Gastroesophageal sphincter (tissue), 4 donors: ENCODE results near the gene MACROD2. TPM values are rescaled to one million over a fixed set of nuclear protein-coding genes. Genes with fewer than 3 reads are reported as not detected.

ENCODE experiments used
- ATAC-seq: fragments of 150-250 bp; one replicate; pipeline ENCODE4 v1.9.1; 2016; ENCODE audit warnings: mild to moderate bottlenecking, moderate library complexity
- H3K27ac ChIP-seq, 4 donors: fragments of 200-600 bp; sonication (generic) in 3 of 4; 1 replicate in 3 of 4; 2 replicates in 1 of 4; pipeline ENCODE4 v1.5.1; 2016 to 2019
- H3K27me3 ChIP-seq: fragments of 200-600 bp; sonication (generic); one replicate; pipeline ENCODE4 v1.5.1; 2019
- H3K36me3 ChIP-seq, 2 donors: fragments of 200-600 bp; sonication (generic); one replicate each; pipeline ENCODE4 v1.5.1; 2019; ENCODE audit warnings: control low read depth in 1 of 2
- H3K4me1 ChIP-seq, 3 donors: fragments of 200-600 bp; sonication (generic); 1 replicate in 2 of 3; 2 replicates in 1 of 3; pipeline ENCODE4 v1.5.1; 2016 to 2019; ENCODE audit warnings: control low read depth in 2 of 3
- H3K4me3 ChIP-seq, 2 donors: fragments of 200-600 bp; sonication (generic); one replicate each; pipeline ENCODE4 v1.5.1; 2019; ENCODE audit warnings: mild to moderate bottlenecking in 1 of 2, moderate library complexity in 1 of 2
- H3K9me3 ChIP-seq, 3 donors: fragments of 200-600 bp; sonication (generic); one replicate each; pipeline ENCODE4 v1.5.1; 2017 to 2019; ENCODE audit warnings: control low read depth in 2 of 3
- CTCF ChIP-seq, 4 experiments: fragments of 200-600 bp in 2 of 4; fragments of 450-650 bp in 2 of 4; sonication (generic) in 1 of 4; IDR thresholded peaks; one replicate each; pipeline ENCODE4 v1.5.1; 2017 to 2019; ENCODE audit warnings: antibody characterized with exemption in 4 of 4, mild to moderate bottlenecking in 2 of 4, moderate library complexity in 2 of 4
- EP300 ChIP-seq: sonication (generic); formaldehyde crosslinking; IDR thresholded peaks from one replicate; pipeline ENCODE4 v1.6.1; 2017; ENCODE audit warnings: antibody characterized with exemption, mild to moderate bottlenecking
- POLR2A ChIP-seq, 2 donors: fragments of 450-650 bp; IDR thresholded peaks; one replicate each; pipeline ENCODE4 v1.6.1; 2017; ENCODE audit warnings: antibody characterized with exemption in 2 of 2, mild to moderate bottlenecking in 2 of 2, moderate library complexity in 1 of 2
- POLR2AphosphoS5 ChIP-seq: sonication (generic); formaldehyde crosslinking; IDR thresholded peaks from one replicate; pipeline ENCODE4 v1.6.1; 2017; ENCODE audit warnings: antibody characterized with exemption
- WGBS, 2 donors: methylation state at CpG; one replicate each; pipeline ENCODE4 v1.1.5; 2018; ENCODE audit warnings: low coverage in 1 of 2; 5-methylcytosine and 5-hydroxymethylcytosine counted together
- total RNA-seq, 4 donors: library from RNA; depleted of rRNA; stranded (reverse); fragments of >200 nt; gene quantifications; one replicate each; pipeline ENCODE4 v1.1.0, GENCODE V29; 2016

Gene MACROD2
- total RNA-seq, 4 donors from 2014 or later: 4.0 to 12.1 (median 7.4) TPM

GRCh38 chr20:15449061-15449460 lies 1453.7 kb downstream of the MACROD2 start:
- Histone ChIP-seq H3K9me3 (no peaks in the 10 kb centered on the region), H3K36me3 (no peaks in the 10 kb centered on the region), H3K27me3 (no peaks in the 10 kb centered on the region), H3K4me1 (no peaks in the 10 kb centered on the region), H3K4me3 (no peak overlapping the region), H3K27ac (no peak overlapping the region)
- 92 to 95% methylated on average over 4 of the region's 4 CpGs for WGBS, 2 donors
- TF ChIP-seq EP300: no peak
- no peak for TF ChIP-seq POLR2AphosphoS5
- TF ChIP-seq POLR2A (IDR thresholded peaks at IDR 0.05): no peak
- TF ChIP-seq CTCF (IDR thresholded peaks at IDR 0.05): no peak
- no peak for ATAC-seq

GRCh38 chr20:15451241-15451640 lies 1455.9 kb downstream of the MACROD2 start:
- whole genome bisulfite sequencing, 2 donors: 70 to 76% methylated on average over 2 of the region's 2 CpGs
- Histone ChIP-seq H3K9me3 (no peaks in the 10 kb centered on the region), H3K36me3 (no peaks in the 10 kb centered on the region), H3K4me1 (no peaks in the 10 kb centered on the region), H3K27me3 (no peaks in the 10 kb centered on the region), H3K27ac (no peak overlapping the region), H3K4me3 (no peak overlapping the region)
- no peak for ATAC-seq
- TF ChIP-seq POLR2A (IDR thresholded peaks at IDR 0.05) (no peak), EP300 (no peak), POLR2AphosphoS5 (no peak), CTCF (IDR thresholded peaks at IDR 0.05) (no peak)

- 53 to 69% methylated on average over 3 to 4 of the region's 4 CpGs for WGBS, 2 donors
Measured at GRCh38 chr20:15455279-15455678, 1460.0 kb downstream of the MACROD2 start.

DNA sequence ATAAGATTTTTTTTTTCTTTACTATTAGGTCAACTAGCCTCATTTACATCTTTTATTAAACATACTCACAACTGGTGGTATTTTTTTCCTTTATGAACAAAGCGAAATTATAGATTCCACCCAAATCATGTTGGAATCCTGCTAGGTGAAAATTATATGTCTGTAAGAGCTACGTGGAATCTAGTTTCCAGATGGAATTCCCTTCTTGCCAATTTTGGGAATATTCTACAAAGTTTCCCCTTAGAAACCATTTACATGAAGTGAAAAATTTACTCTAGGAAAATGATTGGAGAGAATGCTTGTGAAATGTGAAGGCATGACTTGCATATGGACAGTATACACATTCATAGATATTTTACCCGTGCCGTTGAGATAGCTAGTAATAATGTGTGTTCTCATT lies 1466.6 kb downstream of the MACROD2 start:
- H3K4me3 ChIP-seq: no peak overlapping the region
- no peaks in the 10 kb centered on the region for H3K27me3 ChIP-seq
- no peak overlapping the region for H3K27ac ChIP-seq
- 90 to 92% methylated on average over 4 of the region's 4 CpGs for WGBS, 2 donors
- ATAC-seq: no peak
- no peaks in the 10 kb centered on the region for H3K36me3 ChIP-seq
- no peaks in the 10 kb centered on the region for H3K9me3 ChIP-seq
- TF ChIP-seq EP300: no peak
- TF ChIP-seq POLR2AphosphoS5: no peak
- TF ChIP-seq POLR2A (IDR thresholded peaks at IDR 0.05): no peak
- no peak for TF ChIP-seq CTCF (IDR thresholded peaks at IDR 0.05)
- H3K4me1 ChIP-seq: no peaks in the 10 kb centered on the region

More at GRCh38 chr20:15455279-15455678, 1460.0 kb downstream of the MACROD2 start:
- Histone ChIP-seq H3K4me3 (no peak overlapping the region), H3K27me3 (no peaks in the 10 kb centered on the region), H3K9me3 (no peaks in the 10 kb centered on the region), H3K4me1 (no peaks in the 10 kb centered on the region), H3K36me3 (no peaks in the 10 kb centered on the region), H3K27ac (no peak overlapping the region)
- no peak for ATAC-seq
- TF ChIP-seq EP300 (no peak), CTCF (IDR thresholded peaks at IDR 0.05) (no peak)

- no peaks in the 10 kb centered on the region for H3K27me3 ChIP-seq
- no peak for TF ChIP-seq POLR2AphosphoS5
- TF ChIP-seq POLR2A (IDR thresholded peaks at IDR 0.05): no peak
- no peak for TF ChIP-seq CTCF (IDR thresholded peaks at IDR 0.05)
- no peak for TF ChIP-seq EP300
- no peak for ATAC-seq
- no peak overlapping the region for H3K27ac ChIP-seq
- no peaks in the 10 kb centered on the region for H3K36me3 ChIP-seq
- H3K4me3 ChIP-seq: no peak overlapping the region
- no peaks in the 10 kb centered on the region for H3K4me1 ChIP-seq
- 0 to 17% methylated on average over 1 of the region's 5 CpGs for whole genome bisulfite sequencing, 2 donors
- H3K9me3 ChIP-seq: no peaks in the 10 kb centered on the region
Measured at GRCh38 chr20:15475483-15475882, 1480.2 kb downstream of the MACROD2 start.
